HG03045 (cell line): ENCODE measurements around the gene ATP5PO.

ENCODE experiments used
- ATAC-seq: cut with Tn5 transposase; IDR thresholded peaks from one replicate; pipeline ENCODE4 v1.9.1; 2021; ENCODE audit warnings: mild to moderate bottlenecking, moderate library complexity; ENCODE audit not compliant: unreplicated experiment

ATP5PO gene, protein sequence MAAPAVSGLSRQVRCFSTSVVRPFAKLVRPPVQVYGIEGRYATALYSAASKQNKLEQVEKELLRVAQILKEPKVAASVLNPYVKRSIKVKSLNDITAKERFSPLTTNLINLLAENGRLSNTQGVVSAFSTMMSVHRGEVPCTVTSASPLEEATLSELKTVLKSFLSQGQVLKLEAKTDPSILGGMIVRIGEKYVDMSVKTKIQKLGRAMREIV

GRCh38 chr21:33915368-33916199 lies at the start of gene ATP5PO:
Gene ATP5PO (minus strand): TSS chr21:33915804. CDS start chr21:33915763, 41 bp downstream.
- peak; percentile 98 for ATAC-seq

- no peak for ATAC-seq
Observed at GRCh38 chr21:33964706-33965325, 49.2 kb upstream of the ATP5PO start.

GRCh38 chr21:33963848-33964555 lies 48.4 kb upstream of the ATP5PO start:
- ATAC-seq = no peak

GRCh38 chr21:33962290-33962689 lies 46.7 kb upstream of the ATP5PO start:
- ATAC-seq = no peak

DNA sequence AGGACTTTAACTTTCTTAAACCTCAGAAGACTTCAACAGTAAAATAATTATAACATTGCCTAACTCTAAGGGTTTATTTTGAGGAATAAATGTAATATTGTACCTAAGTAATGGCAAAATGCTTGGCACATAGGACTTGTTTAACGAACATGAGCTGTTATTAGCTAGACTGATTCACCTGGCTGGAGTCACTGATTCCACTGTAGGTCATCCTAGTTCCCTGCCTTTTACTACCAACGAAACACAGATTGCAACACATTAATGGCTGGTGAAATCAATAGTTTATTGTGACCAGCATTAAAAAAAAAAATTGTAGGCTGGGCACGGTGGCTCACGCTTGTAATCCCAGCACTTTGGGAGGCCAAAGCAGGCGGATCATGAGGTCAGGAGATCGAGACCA lies 45.5 kb upstream of the ATP5PO start:
- no peak for ATAC-seq

- no peak for ATAC-seq
Observed at GRCh38 chr21:33959680-33960079, 44.1 kb upstream of the ATP5PO start.

GRCh38 chr21:33954395-33954794 lies 38.8 kb upstream of the ATP5PO start:
- no peak for ATAC-seq

DNA sequence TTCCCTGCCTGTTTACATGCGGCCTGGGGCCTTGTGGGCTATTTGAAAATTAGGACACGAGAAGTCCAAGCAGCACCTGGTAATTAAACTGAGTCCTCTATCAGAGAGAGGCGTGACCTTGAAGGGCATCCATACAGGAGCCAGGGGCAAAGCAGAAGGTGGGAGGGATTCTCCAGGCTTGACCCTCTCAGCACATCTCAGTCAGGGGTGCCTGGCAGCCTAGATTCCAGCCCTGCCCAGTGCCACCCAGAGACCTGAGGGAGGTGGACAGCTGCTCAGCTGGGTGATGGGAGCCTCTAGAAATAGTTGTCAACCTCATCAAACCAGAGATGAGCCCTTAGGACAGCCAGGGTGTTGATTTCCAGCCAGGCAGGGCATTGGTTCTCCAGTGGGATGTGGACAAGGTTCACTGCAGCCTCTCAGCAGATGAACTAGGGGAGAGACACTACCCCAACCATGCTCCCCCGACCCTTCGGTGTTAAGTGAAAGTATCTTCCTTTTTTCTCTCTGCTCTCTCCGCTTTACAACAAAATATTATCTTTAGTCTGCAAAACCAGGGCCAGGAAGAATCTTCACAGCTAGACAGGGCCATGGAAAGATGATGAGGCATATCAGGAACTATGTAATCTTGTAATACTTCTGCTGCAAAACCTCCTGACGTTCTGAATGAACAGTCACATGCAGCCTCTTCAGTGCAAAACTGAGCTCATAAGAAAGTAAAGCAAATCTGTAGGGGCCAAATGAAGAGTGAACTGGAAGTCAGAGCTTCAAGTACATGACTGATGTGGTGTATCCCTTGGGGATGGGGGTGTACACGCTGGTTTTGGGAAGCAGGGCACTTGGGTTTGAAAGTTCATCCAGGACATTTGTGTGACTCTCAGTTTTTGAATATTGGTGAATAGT lies 35.9 kb upstream of the ATP5PO start:
- no peak for ATAC-seq

DNA sequence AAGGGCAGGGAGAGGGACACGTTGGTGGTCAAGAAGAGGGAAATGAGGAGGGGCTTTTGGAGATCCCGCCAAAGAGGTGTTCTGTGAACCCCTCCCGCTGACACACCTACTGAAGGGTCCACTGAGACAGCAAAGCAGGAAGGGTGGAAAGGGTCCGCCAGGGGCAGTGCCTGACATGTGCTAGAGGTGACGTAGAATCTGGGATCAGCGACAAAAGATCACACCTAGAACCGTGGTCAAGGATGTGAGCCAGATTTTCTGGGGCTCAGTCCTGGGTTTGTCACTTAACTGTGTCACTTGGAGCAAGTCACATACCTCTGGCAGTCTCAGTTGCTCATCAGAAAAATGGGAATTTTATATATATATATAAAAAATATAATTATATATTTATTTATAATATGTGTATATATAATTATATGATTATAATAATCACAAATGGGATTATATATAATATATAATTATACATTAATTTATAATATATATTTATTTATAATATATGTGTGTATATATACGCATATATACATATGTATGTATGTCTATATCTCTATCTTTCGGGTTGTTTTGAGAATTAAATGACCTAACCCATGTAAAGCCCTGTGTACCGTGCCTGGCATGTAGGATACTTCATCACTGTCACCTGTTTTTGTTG lies 35.0 kb upstream of the ATP5PO start:
- ATAC-seq = no peak

GRCh38 chr21:33949516-33950430 lies 34.2 kb upstream of the ATP5PO start:
- ATAC-seq = no peak

DNA sequence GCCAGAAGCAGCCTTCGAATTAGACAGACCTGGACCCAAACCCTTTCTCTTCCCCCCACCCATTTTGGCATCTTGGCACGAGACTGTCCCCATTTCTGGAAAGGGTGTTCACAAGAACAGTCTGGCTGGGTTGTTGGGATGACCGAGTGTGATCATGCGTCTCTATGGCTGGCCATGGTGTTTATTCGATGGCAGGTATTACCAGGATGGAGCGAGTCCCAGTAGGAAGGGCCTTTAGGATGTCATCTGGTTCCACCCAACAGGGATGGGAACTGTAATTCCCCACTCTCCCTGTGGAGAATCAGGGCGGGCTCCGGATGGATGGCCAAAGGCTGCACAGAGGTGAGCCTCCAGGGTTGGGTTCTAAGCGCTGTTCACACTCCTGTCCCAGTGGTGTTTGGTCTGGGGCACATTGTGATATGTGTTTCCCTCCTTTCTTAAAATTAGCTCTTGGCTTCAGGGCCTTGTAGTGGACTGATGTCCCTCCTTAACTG lies 33.4 kb upstream of the ATP5PO start:
- ATAC-seq = no peak

- peak; percentile 48 for ATAC-seq
Observed at GRCh38 chr21:33948096-33948950, 32.7 kb upstream of the ATP5PO start.

DNA sequence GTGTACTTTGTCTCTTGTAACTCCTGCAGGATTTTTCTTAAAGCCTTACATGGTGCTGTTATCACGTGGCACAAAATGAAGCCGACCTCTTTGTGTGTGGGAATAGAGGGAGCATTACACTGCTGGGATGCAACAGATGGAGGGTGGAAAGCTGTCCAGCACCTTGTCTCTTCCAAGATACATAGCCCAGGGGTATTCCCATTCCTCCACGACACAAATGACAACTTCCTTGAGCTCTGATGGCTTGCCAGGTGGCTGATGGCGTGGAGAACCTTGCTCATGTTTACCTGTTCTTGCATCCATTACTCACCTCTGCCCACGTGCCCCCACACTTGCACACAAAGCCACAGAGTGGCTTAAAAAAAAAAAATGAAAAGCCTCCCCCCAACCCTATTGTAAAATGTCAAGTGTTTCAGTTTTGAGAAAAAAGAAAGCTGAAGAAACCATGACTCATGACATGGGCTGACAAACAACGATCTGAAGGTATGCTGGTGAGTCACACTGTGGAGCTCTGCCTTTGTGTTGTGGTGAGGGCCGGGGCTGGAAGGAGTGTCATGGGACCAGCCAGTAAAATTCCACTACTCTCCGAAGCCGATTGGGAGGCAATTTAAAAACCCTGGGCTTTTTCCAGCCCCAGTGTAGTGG lies 32.0 kb upstream of the ATP5PO start:
- peak; percentile 50 for ATAC-seq

- ATAC-seq = no peak
Observed at GRCh38 chr21:33945652-33946270, 30.2 kb upstream of the ATP5PO start.

DNA sequence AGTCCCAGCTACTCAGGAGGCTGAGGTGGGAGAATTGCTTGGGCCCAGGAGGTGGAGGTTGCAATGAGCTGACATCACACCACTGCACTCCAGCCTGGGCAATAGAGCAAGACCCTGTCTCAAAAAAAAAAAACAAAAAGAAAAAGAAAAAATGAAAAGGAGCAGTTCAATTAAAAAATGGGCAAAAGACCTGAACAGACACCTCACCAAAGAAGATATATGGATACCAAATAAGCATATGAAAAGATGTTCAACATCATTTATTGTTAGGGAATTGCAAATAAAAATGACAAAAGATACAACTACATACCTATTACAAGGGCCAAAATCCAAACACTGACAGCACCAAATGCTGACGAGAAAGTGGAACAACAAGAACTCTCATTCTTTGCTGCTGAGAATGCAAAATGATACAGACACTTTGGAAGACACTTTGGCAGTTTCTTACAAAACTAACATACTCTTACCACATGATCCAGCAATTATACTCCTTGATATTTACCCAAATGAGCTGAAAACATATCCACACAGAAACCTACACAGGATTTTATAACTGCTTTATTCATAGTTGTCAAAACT lies 28.7 kb upstream of the ATP5PO start:
- ATAC-seq = no peak

- no peak for ATAC-seq
Observed at GRCh38 chr21:33943293-33943692, 27.7 kb upstream of the ATP5PO start.
